GM18868 (cell line): ENCODE measurements around the gene OR5T3.
"Not testable (repeated sequence)": the region's sequence is repeated elsewhere in the genome, so short reads cannot be mapped to it uniquely, and the experiment has no call there.

Source experiments
- ATAC-seq: cut with Tn5 transposase; IDR thresholded peaks from one replicate; pipeline ENCODE4 v1.9.1; 2021; ENCODE audit warnings: mild to moderate bottlenecking, moderate library complexity; ENCODE audit not compliant: unreplicated experiment

OR5T3 gene

DNA sequence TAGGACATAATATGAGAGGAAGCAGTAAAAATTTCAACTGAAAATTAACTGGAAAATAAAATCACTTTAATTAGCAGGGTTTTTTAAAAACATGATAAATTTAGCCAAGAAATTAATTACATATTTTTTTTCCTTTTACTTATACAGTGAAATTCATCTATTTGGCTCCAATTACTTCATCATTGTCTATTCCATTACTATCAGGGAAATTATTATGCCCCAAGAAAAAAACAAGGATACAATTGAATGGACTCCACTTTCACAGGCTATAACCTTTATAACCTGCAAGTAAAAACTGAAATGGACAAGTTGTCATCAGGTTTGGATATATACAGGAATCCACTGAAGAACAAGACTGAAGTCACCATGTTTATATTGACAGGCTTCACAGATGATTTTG, at the start of gene OR5T3:
Gene OR5T3 (plus strand): TSS at position 301 of the 400 bp plus-strand sequence. CDS start 0 bp downstream, at position 301.
- ATAC-seq, result no peak

DNA sequence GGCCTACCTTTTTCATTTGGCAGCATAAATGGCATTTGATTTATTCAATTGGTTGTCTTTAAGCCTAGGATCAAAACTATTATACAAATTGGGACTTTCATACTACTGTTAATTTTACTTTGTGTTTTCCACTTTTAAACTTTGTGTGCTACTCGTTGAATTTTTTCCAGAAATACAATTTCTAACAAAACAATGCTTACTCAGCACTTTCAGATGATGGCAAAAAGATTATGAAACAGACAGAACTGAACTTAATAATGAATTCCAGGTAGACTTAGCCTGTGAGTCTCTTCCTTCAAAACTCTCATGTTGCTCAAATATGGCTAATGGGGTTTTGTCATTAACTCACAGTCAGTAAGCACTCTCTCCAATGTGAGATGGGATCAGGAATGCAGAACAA, 44.3 kb upstream of the OR5T3 start:
- ATAC-seq, result no peak

DNA sequence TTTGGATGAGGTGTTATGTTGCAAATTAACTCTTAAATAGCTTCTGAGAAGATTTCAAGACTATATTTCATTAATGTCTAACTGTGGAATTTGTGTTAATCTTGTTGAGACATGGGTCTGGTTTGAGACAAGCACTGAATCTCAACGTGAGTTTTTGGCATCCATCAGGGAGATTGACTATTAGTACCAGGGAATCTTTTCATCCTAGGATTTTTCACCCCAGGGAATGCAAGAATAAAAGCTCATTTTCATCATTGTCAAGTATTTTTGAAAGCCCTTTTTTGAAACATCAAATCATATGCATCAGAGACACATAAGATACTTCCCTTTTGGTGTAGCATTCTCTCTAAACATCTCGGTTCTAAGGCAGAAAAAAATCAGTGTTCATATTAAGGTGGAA, 37.5 kb upstream of the OR5T3 start:
- ATAC-seq, result no peak

DNA sequence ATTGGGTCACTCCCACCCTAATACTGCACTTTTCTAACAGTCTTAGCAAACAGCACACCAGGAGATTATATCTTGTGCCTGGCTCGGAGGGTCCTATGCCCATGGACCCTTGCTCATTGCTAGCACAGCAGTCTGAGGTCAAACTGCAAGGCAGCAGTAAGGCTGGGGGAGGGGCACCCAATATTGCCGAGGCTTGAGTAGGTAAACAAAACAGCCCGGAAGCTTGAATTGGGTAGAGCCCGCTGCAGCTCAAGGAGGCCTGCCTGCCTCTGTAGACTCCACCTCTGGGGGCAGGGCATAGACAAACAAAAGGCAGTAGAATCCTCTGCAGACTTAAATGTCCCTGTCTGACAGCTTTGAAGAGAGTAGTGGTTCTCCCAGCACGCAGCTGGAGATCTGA, 32.3 kb upstream of the OR5T3 start:
- not testable (repeated sequence) for ATAC-seq

DNA sequence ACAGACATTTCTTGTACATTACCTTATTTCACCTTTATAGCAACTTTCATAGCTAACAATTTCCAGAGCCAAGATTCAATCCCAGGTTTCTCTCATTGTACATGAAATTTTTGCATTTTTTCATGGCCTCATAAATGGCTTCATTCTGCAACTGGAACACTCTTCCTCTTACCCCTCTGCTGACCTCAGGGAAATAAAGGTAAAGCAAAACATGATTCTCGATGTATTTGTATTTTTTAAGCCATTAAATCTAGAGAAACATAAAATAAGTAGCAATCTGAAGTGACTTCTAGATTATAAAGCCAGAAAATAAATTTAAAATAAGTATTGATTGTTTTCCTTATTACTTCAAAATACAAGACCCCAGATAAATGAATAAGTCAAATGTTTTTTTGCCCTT, 17.9 kb upstream of the OR5T3 start, which contains the start of gene OR5T2:
Gene OR5T2 (minus strand): TSS at position 101 of the 400 bp plus-strand sequence. CDS start 1,193 bp downstream, outside the sequence.
- ATAC-seq, result no peak

DNA sequence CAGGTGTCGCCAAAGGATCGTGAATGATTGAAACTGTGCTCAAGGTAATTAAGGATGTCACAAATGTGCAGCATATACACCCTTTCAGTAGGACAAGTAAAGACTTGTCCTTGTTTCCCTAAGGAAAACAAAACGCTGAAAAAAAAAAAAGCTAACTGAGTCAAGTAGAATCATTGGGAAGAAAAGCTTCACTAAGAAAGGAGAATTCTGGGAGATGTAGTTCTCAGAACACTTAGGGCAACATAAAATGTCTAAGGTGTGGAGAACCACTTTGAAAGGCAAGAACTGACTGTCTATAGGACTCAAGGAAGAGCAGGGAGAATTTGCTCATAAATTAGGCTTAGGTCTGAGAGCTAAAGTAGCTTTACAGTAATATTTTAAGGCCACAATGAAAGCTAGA, 19.0 kb downstream of the OR5T3 start:
- no peak for ATAC-seq

DNA sequence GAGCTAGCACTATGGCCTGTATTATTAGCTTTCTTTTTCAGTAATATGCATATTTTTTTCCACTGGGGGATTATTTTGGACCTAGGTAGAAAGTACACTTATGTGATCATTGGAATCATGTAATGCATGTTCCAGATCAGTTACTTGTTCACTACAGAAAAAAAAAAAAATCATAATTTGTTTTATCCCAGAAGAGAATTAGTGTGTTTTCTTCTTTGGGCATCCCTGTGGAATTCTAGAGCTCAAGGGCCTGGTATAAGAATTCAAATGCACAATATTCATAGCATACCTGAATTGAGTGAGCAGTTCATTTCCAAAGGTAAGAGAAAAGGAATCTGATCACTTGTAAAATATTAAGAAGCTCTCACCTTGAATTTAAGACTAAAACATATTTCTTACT, 21.8 kb downstream of the OR5T3 start, which contains the start of gene OR5T1:
Gene OR5T1 (plus strand): TSS at position 301 of the 400 bp plus-strand sequence. CDS start 1,485 bp downstream, outside the sequence.
- no peak for ATAC-seq

DNA sequence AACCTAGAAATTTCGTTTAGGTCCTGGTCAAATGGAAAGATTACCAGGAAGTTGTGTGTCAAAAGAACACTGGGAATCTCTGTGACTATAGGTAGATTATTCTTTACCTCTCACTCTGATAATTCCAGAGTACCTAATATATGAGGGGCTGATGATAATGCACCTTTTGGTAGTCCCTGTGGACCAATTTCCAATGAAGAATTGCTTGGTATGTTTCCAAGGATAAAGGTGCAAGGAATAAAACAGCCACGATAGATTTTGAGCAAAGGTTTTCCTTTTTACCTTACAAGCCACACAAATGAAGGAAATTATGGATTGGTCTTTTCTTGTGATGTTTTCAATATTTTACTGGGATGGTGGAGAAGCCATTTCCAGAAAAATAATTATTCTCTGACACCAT, 40.1 kb downstream of the OR5T3 start, which contains the start of gene OR8H1:
Gene OR8H1 (minus strand): TSS at position 101 of the 400 bp plus-strand sequence. CDS start 1,192 bp downstream, outside the sequence.
- ATAC-seq, result no peak

DNA sequence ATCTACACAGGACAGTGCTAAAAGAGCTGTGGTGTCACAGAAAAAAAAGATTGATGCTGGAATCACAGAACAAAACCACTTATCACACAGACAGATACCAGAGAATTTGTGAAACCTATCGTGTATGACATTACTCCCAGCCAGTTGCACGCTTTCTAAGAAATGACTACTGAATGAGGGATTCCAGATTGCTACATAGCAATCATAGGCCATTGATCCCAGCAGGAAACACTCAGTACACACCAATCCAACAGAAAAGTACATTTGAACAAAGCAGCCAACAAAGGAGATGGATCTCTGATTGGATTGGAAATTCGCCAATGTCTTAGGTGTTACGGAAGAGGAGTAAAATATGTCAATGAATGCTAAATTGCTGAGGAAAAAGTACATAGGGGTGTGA, 44.8 kb downstream of the OR5T3 start:
- no peak for ATAC-seq
